Thoracic aorta (tissue), 2 donors: Measurements from ENCODE around the gene PIAS3. TPM values are rescaled to one million over a fixed set of nuclear protein-coding genes. Genes with fewer than 3 reads are reported as not detected.

Experiments
- ATAC-seq: fragments of 150-250 bp; one replicate; pipeline ENCODE4 v1.8.0; 2017; ENCODE audit warnings: low read depth; ENCODE audit not compliant: insufficient number of reproducible peaks, low FRiP score
- DNase-seq: peaks from one replicate; pipeline ENCODE4 v3.0.0-alpha.2; 2020; ENCODE audit warnings: low spot score
- H3K27ac ChIP-seq, 2 donors: fragments of 200-600 bp; sonication (generic); 1 replicate in 1 of 2; 2 replicates in 1 of 2; pipeline ENCODE4 v1.5.1; 2016; ENCODE audit warnings: mild to moderate bottlenecking in 2 of 2, moderate library complexity in 2 of 2
- H3K27me3 ChIP-seq: fragments of 200-600 bp; sonication (generic); replicated peaks from 2 replicates; pipeline ENCODE4 v1.6.0; 2016; ENCODE audit warnings: mild to moderate bottlenecking; ENCODE audit not compliant: insufficient read depth
- H3K36me3 ChIP-seq: fragments of 200-600 bp; sonication (generic); one replicate; pipeline ENCODE4 v1.5.1; 2016
- H3K4me1 ChIP-seq, 2 donors: fragments of 200-600 bp; sonication (generic); 1 replicate in 1 of 2; 2 replicates in 1 of 2; pipeline versions ENCODE4 v1.5.1 to v1.6.0; 2016; ENCODE audit warnings: low read depth in 2 of 2, mild to moderate bottlenecking in 1 of 2; ENCODE audit not compliant: control insufficient read depth in 1 of 2
- H3K4me3 ChIP-seq: fragments of 200-600 bp; sonication (generic); 2 replicates; pipeline ENCODE4 v1.5.1; 2016; ENCODE audit warnings: mild to moderate bottlenecking
- H3K9me3 ChIP-seq: fragments of 200-600 bp; sonication (generic); 2 replicates; pipeline ENCODE4 v1.5.1; 2016
- total RNA-seq, 2 donors: library from RNA; depleted of rRNA; stranded (reverse); fragments of >200 nt; gene quantifications; one replicate each; pipeline versions ENCODE4 v1.1.0 to v1.2.3, GENCODE V29; 2016
- TF ChIP-seq, protein P1 (sequence below): fragments of 200-600 bp; sonication (generic); IDR thresholded peaks from one replicate; pipeline ENCODE4 v1.5.1; 2019; ENCODE audit warnings: antibody characterized with exemption

Gene PIAS3
- total RNA-seq: 10 to 100 TPM; 34.4 to 60.1 TPM

DNA sequence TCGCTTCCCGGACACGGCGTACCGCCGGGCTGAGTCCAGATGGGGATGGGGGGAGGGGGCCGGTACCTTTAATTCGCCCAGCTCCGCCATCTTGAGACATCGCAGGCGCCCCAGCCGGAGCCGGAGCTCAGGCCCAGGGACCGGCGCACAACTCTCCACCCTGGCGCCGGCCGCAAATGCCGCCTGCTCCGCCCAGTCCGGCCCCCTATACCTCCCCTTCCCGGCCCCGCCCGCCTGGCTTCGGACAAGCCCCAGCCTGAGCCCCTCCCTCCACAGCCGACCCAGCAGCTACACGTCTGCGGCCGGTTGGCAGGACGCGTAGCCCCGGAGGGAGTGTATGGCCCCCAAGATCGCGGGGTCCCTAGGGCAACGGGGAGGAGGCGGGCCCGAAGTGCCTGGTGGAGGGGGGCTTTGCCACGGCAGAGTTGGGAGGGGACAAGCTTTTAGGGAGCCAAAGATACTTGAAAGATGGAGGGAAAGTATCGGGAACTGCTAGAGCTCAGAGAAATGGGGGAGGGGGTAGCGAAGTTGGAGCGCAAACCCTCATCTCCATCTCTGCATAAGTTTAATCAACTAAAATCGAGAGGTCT is at the start of gene PIAS3:
Gene PIAS3 (minus strand): TSS at position 181 of the 590 bp plus-strand sequence. CDS start 91 bp downstream, at position 90.
- TF ChIP-seq, protein P1, sequence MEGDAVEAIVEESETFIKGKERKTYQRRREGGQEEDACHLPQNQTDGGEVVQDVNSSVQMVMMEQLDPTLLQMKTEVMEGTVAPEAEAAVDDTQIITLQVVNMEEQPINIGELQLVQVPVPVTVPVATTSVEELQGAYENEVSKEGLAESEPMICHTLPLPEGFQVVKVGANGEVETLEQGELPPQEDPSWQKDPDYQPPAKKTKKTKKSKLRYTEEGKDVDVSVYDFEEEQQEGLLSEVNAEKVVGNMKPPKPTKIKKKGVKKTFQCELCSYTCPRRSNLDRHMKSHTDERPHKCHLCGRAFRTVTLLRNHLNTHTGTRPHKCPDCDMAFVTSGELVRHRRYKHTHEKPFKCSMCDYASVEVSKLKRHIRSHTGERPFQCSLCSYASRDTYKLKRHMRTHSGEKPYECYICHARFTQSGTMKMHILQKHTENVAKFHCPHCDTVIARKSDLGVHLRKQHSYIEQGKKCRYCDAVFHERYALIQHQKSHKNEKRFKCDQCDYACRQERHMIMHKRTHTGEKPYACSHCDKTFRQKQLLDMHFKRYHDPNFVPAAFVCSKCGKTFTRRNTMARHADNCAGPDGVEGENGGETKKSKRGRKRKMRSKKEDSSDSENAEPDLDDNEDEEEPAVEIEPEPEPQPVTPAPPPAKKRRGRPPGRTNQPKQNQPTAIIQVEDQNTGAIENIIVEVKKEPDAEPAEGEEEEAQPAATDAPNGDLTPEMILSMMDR: no peak
- peak; percentile 77 for ATAC-seq
- H3K9me3 ChIP-seq: no peaks in the 10 kb centered on the region

DNA sequence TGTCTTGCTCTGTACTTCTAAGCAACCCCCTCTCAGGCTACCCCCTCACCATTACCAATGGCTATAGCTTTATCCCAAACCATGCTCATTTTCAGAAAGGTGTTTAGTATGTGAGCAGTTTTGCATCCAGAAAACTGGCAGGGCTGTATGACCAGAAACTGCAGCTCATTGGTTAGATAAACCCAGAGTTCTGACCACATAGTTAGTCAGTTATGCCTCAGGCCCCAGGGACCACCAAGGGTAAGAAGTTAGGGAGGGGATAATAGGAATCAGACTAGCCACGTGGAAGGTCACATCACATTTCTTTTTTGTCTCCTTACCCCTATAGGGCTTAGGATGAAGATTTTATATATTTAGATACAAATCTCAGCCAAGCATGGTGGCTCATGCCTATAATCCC is 49.8 kb upstream of the PIAS3 start:
- peaks cover 11 to 17% of the 10 kb centered on the region in 2 donors for H3K4me1 ChIP-seq
- DNase-seq (no peak), ATAC-seq (no peak)
- H3K9me3 ChIP-seq: no peaks in the 10 kb centered on the region
- TF ChIP-seq, protein P1: no peak
- H3K36me3 ChIP-seq: peaks cover 27% of the 10 kb centered on the region
- H3K27me3 ChIP-seq: no peaks in the 10 kb centered on the region
- H3K4me3 ChIP-seq: peak overlapping the region; percentile 67
- peak overlapping the region; percentile 44 to 73 for H3K27ac ChIP-seq

More for the DNA sequence above, at the start of gene PIAS3:
- Histone ChIP-seq H3K4me1 (peaks cover 14 to 17% of the 10 kb centered on the region in 2 donors), H3K27me3 (no peaks in the 10 kb centered on the region), H3K4me3 (peak within 1 kb of the TSS; percentile 98), H3K27ac (peak within 1 kb of the TSS; percentile 90), H3K36me3 (peaks cover 27% of the 10 kb centered on the region)
- DNase-seq: peak; percentile 90

DNA sequence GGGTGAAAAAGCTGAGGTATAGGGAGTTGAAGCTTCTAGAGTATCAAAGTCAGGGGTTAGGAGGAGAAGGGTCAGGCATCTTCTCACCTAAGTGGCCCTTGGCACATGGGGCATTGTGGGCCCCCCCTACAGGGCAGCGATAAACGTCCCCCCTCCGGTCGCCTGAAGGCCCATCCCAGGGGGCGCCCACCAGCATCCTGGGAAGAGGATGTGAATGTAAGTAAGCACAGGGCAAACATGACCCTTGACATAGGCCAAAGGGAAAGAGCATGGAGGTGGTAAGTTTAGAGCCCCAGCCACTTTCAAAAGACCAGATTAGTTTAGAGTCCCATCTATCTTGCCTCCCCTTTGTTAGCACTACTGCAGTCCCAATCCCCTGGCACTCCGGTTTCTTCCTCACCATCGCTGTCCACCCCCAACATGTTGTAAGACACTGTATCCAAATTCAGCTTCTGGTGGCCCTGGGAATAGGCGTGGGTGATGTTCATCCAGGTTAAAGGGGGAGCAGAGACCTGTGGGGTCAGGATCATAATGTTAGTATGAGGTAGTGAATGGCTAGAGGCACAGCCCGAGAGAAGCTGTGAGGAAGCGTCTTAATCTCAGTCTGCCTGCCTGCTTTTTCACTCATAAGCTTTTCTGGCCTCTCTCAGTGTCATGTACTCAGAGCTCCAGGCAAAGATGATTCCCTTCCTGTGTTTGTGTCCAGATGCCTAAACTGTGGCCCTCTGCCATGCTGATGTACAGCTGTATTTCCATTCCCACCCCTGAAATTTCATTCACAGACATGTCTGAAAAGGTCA is 48.3 kb upstream of the PIAS3 start:
- H3K36me3 ChIP-seq: peaks cover 38% of the 10 kb centered on the region
- TF ChIP-seq, protein P1: no peak
- H3K4me1 ChIP-seq: peaks cover 11 to 17% of the 10 kb centered on the region in 2 donors
- no peaks in the 10 kb centered on the region for H3K9me3 ChIP-seq
- no peak for DNase-seq
- no peaks in the 10 kb centered on the region for H3K27me3 ChIP-seq
- peak overlapping the region; percentile 45 for H3K4me3 ChIP-seq
- no peak for ATAC-seq
- H3K27ac ChIP-seq: peak overlapping the region; percentile 55 to 73

DNA sequence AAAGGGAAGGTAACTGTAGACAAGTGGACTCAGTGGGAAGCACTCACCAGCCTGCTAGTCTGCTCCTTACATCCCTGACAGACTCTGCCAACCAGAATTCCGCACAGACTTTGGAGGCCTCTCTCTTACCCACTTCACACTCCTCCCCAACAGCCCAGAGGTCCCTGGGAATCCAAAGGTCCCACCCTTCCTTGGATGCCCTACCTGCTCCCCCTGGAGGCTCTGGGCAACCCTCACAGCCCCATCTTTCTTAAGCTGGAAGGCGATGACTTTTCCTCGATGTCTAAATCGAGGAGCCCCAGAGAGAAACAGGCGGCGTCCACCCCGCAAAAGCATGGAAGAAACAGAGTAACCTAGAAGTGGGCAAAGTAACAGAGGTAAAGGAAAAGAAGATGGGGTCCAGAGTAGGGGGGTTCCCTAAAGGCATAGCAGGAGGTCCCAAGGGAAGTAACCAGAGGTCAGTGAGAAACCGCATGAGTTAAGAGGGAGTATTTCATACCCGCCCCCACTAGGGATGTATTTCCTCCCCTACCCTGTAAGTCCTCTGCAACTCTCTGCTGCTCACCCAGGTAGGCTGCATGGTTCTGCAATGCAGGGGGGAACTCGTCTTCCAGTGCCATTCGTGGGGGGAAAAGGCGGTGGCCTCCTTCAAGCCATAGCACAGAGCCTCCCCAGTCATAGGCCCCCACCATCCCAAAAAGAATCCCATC is 42.6 kb upstream of the PIAS3 start:
- Histone ChIP-seq H3K27me3 (no peaks in the 10 kb centered on the region), H3K36me3 (peaks cover 64% of the 10 kb centered on the region), H3K27ac (no peak overlapping the region), H3K4me1 (no peaks in the 10 kb centered on the region), H3K9me3 (no peaks in the 10 kb centered on the region), H3K4me3 (no peak overlapping the region)
- TF ChIP-seq, protein P1: no peak
- DNase-seq (no peak), ATAC-seq (no peak)

DNA sequence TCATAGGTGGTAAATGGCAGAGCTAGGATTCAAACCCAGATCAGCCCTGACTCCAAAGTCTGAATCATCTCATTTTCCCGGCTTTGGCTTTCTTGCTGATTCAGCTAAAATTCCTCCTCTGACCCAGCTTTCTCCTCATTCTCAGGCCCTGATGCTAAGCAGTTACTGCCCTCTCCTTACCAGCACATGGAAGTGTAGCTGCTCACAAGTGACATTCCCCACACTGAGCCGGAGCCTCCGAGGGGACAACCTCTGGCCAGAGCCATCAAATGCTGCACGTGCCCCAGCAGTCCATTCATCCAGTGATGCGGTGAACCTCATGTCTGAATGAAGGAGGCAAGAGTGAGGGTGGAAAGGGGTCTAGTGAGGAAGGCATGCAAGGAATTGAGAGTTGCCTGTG is 39.9 kb upstream of the PIAS3 start:
- Histone ChIP-seq H3K9me3 (no peaks in the 10 kb centered on the region), H3K36me3 (peaks cover 50% of the 10 kb centered on the region), H3K27me3 (no peaks in the 10 kb centered on the region), H3K4me1 (no peaks in the 10 kb centered on the region), H3K27ac (no peak overlapping the region), H3K4me3 (no peak overlapping the region)
- no peak for ATAC-seq
- TF ChIP-seq, protein P1: no peak
- DNase-seq: no peak
